ENCODE data around the gene CPEB2. TPM values are rescaled to one million over a fixed set of nuclear protein-coding genes. Genes with fewer than 3 reads are reported as not detected.

The CPEB2 gene
- total and polyA plus RNA-seq, 5 donors, result 5.3 to 18.3 (median 13.2) TPM

GRCh38 chr4:15027921-15028435, 25.7 kb downstream of the CPEB2 start:
- no peak for ATAC-seq
- no peak overlapping the region for H3K27ac ChIP-seq (ENCODE audit: low read length)
- H3K4me3 ChIP-seq (ENCODE audit: low read length), result no peak overlapping the region
- no peaks in the 10 kb centered on the region for H3K27me3 ChIP-seq (ENCODE audit: control insufficient read depth, insufficient read depth)
- intact Hi-C loops (cut with DNase I), result no loop called here
- DNase-seq, result no peak
- peaks cover 1% of the 10 kb centered on the region for H3K4me1 ChIP-seq (ENCODE audit: control insufficient read depth, insufficient read depth, low read length)
- WGBS, result 96% methylated on average over 1 of the region's 1 CpG
- no peaks in the 10 kb centered on the region for H3K9me3 ChIP-seq (ENCODE audit: control insufficient read depth, low read length)

DNA sequence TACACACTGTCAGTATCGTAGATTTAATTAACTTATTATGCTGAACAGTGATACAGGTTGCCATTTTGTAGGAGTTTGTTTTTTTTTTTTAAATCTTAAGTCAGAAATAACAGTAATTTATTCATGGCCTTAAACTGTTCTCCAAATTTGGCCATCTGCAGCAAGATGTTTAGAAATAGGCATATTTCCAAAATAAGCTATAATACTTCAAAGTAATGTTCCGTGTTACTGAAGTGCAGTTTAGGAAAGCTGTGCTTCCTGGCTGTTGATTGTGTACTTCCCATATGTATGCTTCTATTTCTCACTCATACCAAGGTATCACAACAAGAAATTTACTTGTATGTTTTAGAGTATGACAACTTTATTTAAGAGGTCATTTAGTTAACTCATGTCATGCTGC, 28.9 kb downstream of the CPEB2 start:
- Histone ChIP-seq H3K27ac (ENCODE audit: low read length) (no peak overlapping the region), H3K4me1 (ENCODE audit: control insufficient read depth, insufficient read depth, low read length) (peaks cover 1% of the 10 kb centered on the region), H3K4me3 (ENCODE audit: low read length) (no peak overlapping the region), H3K9me3 (ENCODE audit: control insufficient read depth, low read length) (no peaks in the 10 kb centered on the region), H3K27me3 (ENCODE audit: control insufficient read depth, insufficient read depth) (no peaks in the 10 kb centered on the region)
- intact Hi-C loops (cut with DNase I), result no loop called here
- no peak for ATAC-seq
- no peak for DNase-seq
- 71% methylated on average over 2 of the region's 2 CpGs for WGBS

GRCh38 chr4:15031993-15032675, 29.9 kb downstream of the CPEB2 start:
- no peak overlapping the region for H3K4me3 ChIP-seq (ENCODE audit: low read length)
- 80% methylated on average over 2 of the region's 2 CpGs for WGBS
- intact Hi-C loops (cut with DNase I), result no loop called here
- no peaks in the 10 kb centered on the region for H3K9me3 ChIP-seq (ENCODE audit: control insufficient read depth, low read length)
- DNase-seq (no peak), ATAC-seq (no peak)
- no peak overlapping the region for H3K27ac ChIP-seq (ENCODE audit: low read length)
- peaks cover 1% of the 10 kb centered on the region for H3K4me1 ChIP-seq (ENCODE audit: control insufficient read depth, insufficient read depth, low read length)
- H3K27me3 ChIP-seq (ENCODE audit: control insufficient read depth, insufficient read depth), result no peaks in the 10 kb centered on the region

DNA sequence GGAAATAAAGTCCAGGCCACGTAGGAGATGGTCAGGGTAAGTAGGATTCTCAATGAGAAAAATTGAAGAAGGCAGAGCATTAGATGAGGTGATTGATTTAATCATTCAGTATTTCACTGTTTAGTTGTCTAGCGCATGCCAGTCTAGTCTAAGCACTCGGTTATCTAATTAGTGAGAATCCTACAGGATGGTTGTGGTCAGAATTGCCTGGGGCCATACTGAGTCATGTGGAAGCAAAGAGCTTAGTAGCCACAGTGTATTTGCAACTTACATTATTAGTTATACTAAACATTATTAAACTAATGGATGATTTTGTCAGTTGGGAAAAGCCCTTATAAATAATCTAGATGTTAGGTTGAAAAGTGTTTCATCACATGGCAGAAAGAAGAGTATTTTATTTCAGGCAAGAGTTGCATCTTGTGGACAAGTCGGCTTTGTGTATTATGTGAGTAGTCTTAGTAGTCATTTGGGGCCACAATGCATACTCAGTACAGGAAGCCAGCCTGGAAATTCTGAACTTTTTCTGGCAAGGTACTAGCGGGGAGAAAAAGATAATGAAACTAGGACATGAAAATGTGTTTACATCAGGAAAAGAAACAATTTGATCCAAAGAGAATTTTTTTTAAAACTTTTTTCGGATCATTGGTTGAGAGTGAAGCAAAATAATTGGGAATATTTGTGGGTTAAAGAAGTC, 31.9 kb downstream of the CPEB2 start:
- Histone ChIP-seq H3K27ac (ENCODE audit: low read length) (no peak overlapping the region), H3K9me3 (ENCODE audit: control insufficient read depth, low read length) (no peaks in the 10 kb centered on the region), H3K4me1 (ENCODE audit: control insufficient read depth, insufficient read depth, low read length) (peaks cover 1% of the 10 kb centered on the region), H3K27me3 (ENCODE audit: control insufficient read depth, insufficient read depth) (no peaks in the 10 kb centered on the region), H3K4me3 (ENCODE audit: low read length) (peak overlapping the region; percentile 28)
- intact Hi-C loops (cut with DNase I), result no loop called here
- 64% methylated on average over 6 of the region's 6 CpGs for WGBS
- DNase-seq (no peak), ATAC-seq (peak; percentile 59 to 80)

DNA sequence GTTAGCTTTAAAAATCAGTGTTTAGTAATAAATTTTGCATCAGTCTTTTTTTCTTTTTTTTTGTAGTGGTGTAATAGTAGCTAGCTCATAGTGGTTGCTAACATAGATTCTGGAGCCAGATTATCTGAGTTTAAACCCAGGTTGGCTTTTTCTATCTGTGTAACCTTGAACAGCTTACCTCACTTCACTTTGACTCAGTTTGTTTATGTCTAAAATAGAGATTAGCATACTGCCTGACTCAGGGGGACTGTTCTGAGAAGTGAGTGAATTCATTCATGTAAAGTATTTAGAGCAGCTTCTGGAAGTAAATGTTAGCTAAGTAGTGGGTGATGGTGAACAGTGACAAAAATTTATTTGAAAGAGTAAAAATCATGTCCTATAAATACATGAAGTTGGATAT, 32.9 kb downstream of the CPEB2 start:
- DNase-seq (no peak), ATAC-seq (no peak)
- no peaks in the 10 kb centered on the region for H3K9me3 ChIP-seq (ENCODE audit: control insufficient read depth, low read length)
- H3K4me1 ChIP-seq (ENCODE audit: control insufficient read depth, insufficient read depth, low read length), result peaks cover 1% of the 10 kb centered on the region
- intact Hi-C loops (cut with DNase I), result no loop called here
- no peaks in the 10 kb centered on the region for H3K27me3 ChIP-seq (ENCODE audit: control insufficient read depth, insufficient read depth)
- H3K27ac ChIP-seq (ENCODE audit: low read length), result no peak overlapping the region
- no peak overlapping the region for H3K4me3 ChIP-seq (ENCODE audit: low read length)

GRCh38 chr4:15037923-15038541, 35.8 kb downstream of the CPEB2 start:
- ATAC-seq (no peak), DNase-seq (no peak)
- Histone ChIP-seq H3K4me1 (ENCODE audit: control insufficient read depth, insufficient read depth, low read length) (no peaks in the 10 kb centered on the region), H3K9me3 (ENCODE audit: control insufficient read depth, low read length) (no peaks in the 10 kb centered on the region), H3K27me3 (ENCODE audit: control insufficient read depth, insufficient read depth) (no peaks in the 10 kb centered on the region), H3K27ac (ENCODE audit: low read length) (no peak overlapping the region), H3K4me3 (ENCODE audit: low read length) (no peak overlapping the region)
- intact Hi-C loops (cut with DNase I), result no loop called here

GRCh38 chr4:15040916-15041463, 38.7 kb downstream of the CPEB2 start:
- WGBS, result 81% methylated on average over 3 of the region's 3 CpGs
- ATAC-seq (no peak), DNase-seq (no peak)
- no peak overlapping the region for H3K27ac ChIP-seq (ENCODE audit: low read length)
- intact Hi-C loops (cut with DNase I), result no loop called here
- H3K4me1 ChIP-seq (ENCODE audit: control insufficient read depth, insufficient read depth, low read length), result no peaks in the 10 kb centered on the region
- no peak overlapping the region for H3K4me3 ChIP-seq (ENCODE audit: low read length)
- no peaks in the 10 kb centered on the region for H3K27me3 ChIP-seq (ENCODE audit: control insufficient read depth, insufficient read depth)
- H3K9me3 ChIP-seq (ENCODE audit: control insufficient read depth, low read length), result no peaks in the 10 kb centered on the region

DNA sequence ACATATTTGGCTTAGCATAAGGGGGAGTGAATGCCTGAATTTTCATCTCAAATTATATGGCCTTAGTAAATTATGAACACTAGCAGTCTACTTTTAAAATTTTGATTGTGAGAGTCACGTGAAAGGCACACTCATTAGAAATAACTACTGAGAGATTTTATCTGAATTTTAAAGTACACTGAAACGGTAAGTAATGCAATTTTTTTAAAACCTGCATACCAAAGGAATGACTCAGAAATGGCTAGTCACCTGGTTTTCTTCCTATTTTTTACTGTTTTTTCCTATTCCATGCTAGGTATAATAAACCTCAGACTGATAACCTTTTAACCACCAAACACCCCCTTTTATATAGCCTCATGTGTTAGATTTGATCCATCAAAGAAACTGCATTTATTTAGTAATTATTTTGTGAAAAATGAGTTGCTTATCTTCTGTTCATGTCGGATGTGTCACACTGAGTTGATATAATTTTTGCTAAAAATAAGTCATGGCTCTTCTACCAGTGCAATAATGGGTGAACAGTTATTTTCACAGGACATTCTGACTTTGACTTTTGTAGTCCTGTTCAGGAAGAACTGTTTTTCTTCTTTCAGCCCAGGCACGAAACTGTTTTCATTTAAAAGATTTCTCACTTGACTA, 40.4 kb downstream of the CPEB2 start:
- Histone ChIP-seq H3K27me3 (ENCODE audit: control insufficient read depth, insufficient read depth) (no peaks in the 10 kb centered on the region), H3K27ac (ENCODE audit: low read length) (no peak overlapping the region), H3K4me3 (ENCODE audit: low read length) (no peak overlapping the region), H3K4me1 (ENCODE audit: control insufficient read depth, insufficient read depth, low read length) (no peaks in the 10 kb centered on the region), H3K9me3 (ENCODE audit: control insufficient read depth, low read length) (no peaks in the 10 kb centered on the region)
- intact Hi-C loops (cut with DNase I), result no loop called here
- DNase-seq, result no peak
- WGBS, result 64% methylated on average over 4 of the region's 4 CpGs
- no peak for ATAC-seq

GRCh38 chr4:15043226-15043625, 40.9 kb downstream of the CPEB2 start:
- Histone ChIP-seq H3K27ac (ENCODE audit: low read length) (no peak overlapping the region), H3K9me3 (ENCODE audit: control insufficient read depth, low read length) (no peaks in the 10 kb centered on the region), H3K27me3 (ENCODE audit: control insufficient read depth, insufficient read depth) (no peaks in the 10 kb centered on the region), H3K4me1 (ENCODE audit: control insufficient read depth, insufficient read depth, low read length) (no peaks in the 10 kb centered on the region), H3K4me3 (ENCODE audit: low read length) (no peak overlapping the region)
- ATAC-seq, result no peak
- WGBS, result 86% methylated on average over 3 of the region's 3 CpGs
- intact Hi-C loops (cut with DNase I), result no loop called here
- DNase-seq, result no peak

GRCh38 chr4:15043922-15044321, 41.6 kb downstream of the CPEB2 start:
- no peaks in the 10 kb centered on the region for H3K9me3 ChIP-seq (ENCODE audit: control insufficient read depth, low read length)
- 50% methylated on average over 1 of the region's 1 CpG for WGBS
- DNase-seq (peak in 1 of 3 donors; percentile 52), ATAC-seq (no peak)
- no peaks in the 10 kb centered on the region for H3K4me1 ChIP-seq (ENCODE audit: control insufficient read depth, insufficient read depth, low read length)
- H3K4me3 ChIP-seq (ENCODE audit: low read length), result no peak overlapping the region
- H3K27ac ChIP-seq (ENCODE audit: low read length), result no peak overlapping the region
- no peaks in the 10 kb centered on the region for H3K27me3 ChIP-seq (ENCODE audit: control insufficient read depth, insufficient read depth)
- intact Hi-C loops (cut with DNase I), result no loop called here

- ATAC-seq, result no peak
- intact Hi-C loops (cut with DNase I), result no loop called here
- DNase-seq, result no peak
- Histone ChIP-seq H3K27me3 (ENCODE audit: control insufficient read depth, insufficient read depth) (no peaks in the 10 kb centered on the region), H3K27ac (ENCODE audit: low read length) (no peak overlapping the region), H3K4me1 (ENCODE audit: control insufficient read depth, insufficient read depth, low read length) (no peaks in the 10 kb centered on the region), H3K9me3 (ENCODE audit: control insufficient read depth, low read length) (no peaks in the 10 kb centered on the region), H3K4me3 (ENCODE audit: low read length) (no peak overlapping the region)
- WGBS, result 77% methylated on average over 2 of the region's 2 CpGs
Measured at GRCh38 chr4:15054541-15054940, 52.3 kb downstream of the CPEB2 start.

All from right cardiac atrium (tissue), 5 donors.